CD14-positive monocyte (primary cell): ENCODE measurements around the gene KREMEN1. TPM values are rescaled to one million over a fixed set of nuclear protein-coding genes. Genes with fewer than 3 reads are reported as not detected.

Experiments used
- DNase-seq, 3 donors: peaks; one replicate each; pipeline ENCODE4 v3.0.0-alpha.2; 2011 to 2022
- H2AFZ ChIP-seq: 2 replicates; pipeline ENCODE4 v1.6.0; 2012; ENCODE audit warnings: mild to moderate bottlenecking, low read depth, low read length, inconsistent platforms; ENCODE audit not compliant: insufficient read depth, poor library complexity, severe bottlenecking
- H3K27ac ChIP-seq, 2 donors: 1 replicate in 1 of 2; 2 replicates in 1 of 2; pipeline ENCODE4 v1.5.1; 2012 to 2013; ENCODE audit warnings: low read length in 2 of 2, control low read depth in 1 of 2, inconsistent platforms in 1 of 2, low read depth in 1 of 2, mild to moderate bottlenecking in 1 of 2
- H3K27me3 ChIP-seq, 2 donors: one replicate each; pipeline versions ENCODE4 v1.6.0 to v1.6.1; 2011 to 2013; ENCODE audit warnings: low read length in 2 of 2; ENCODE audit not compliant: control insufficient read depth in 2 of 2, insufficient read depth in 2 of 2
- H3K36me3 ChIP-seq, 2 donors: replicated peaks in 1 of 2; 1 replicate in 1 of 2; 2 replicates in 1 of 2; pipeline versions ENCODE4 v1.5.1 to v1.6.1; 2012 to 2013; ENCODE audit warnings: low read length in 2 of 2, control low read depth in 1 of 2, inconsistent platforms in 1 of 2, mild to moderate bottlenecking in 1 of 2; ENCODE audit not compliant: insufficient read depth in 2 of 2, control insufficient read depth in 1 of 2
- H3K4me1 ChIP-seq, 2 donors: 1 replicate in 1 of 2; 2 replicates in 1 of 2; pipeline versions ENCODE4 v1.5.1 to v1.6.1; 2012 to 2013; ENCODE audit warnings: low read length in 2 of 2, control low read depth in 1 of 2, inconsistent platforms in 1 of 2, mild to moderate bottlenecking in 1 of 2, moderate library complexity in 1 of 2; ENCODE audit not compliant: insufficient read depth in 2 of 2, control insufficient read depth in 1 of 2
- H3K4me2 ChIP-seq: replicated peaks from 2 replicates; pipeline ENCODE3; 2012; ENCODE audit warnings: low read length, moderate library complexity, mild to moderate bottlenecking; ENCODE audit not compliant: poor library complexity, severe bottlenecking; ENCODE audit errors: extremely low read depth
- H3K4me3 ChIP-seq, 3 experiments: fragments of 200-600 bp in 1 of 3; sonication (generic) in 1 of 3; replicated peaks in 1 of 3; 1 replicate in 2 of 3; 2 replicates in 1 of 3; pipeline ENCODE4 v1.5.1; 2011 to 2013; ENCODE audit warnings: low read length in 3 of 3, mild to moderate bottlenecking in 3 of 3, control low read depth in 2 of 3, low read depth in 2 of 3, inconsistent platforms in 1 of 3, moderate library complexity in 1 of 3
- H3K79me2 ChIP-seq: 2 replicates; pipeline ENCODE4 v1.6.0; 2012; ENCODE audit warnings: mild to moderate bottlenecking, control low read depth, inconsistent platforms, low read length, moderate library complexity; ENCODE audit not compliant: insufficient read depth
- H3K9ac ChIP-seq: 2 replicates; pipeline ENCODE4 v1.6.0; 2017; ENCODE audit warnings: low read length, mild to moderate bottlenecking; ENCODE audit not compliant: insufficient read depth, poor library complexity, severe bottlenecking
- H3K9me3 ChIP-seq, 2 donors: replicated peaks in 1 of 2; 1 replicate in 1 of 2; 2 replicates in 1 of 2; pipeline versions ENCODE4 v1.5.1 to v1.6.1; 2012 to 2013; ENCODE audit warnings: low read length in 2 of 2, control low read depth in 1 of 2; ENCODE audit not compliant: control insufficient read depth in 1 of 2, insufficient read depth in 1 of 2
- H4K20me1 ChIP-seq: 2 replicates; pipeline ENCODE4 v1.6.0; 2012; ENCODE audit warnings: mild to moderate bottlenecking, low read length, control low read depth, moderate library complexity; ENCODE audit not compliant: insufficient read depth
- H3K27ac Mint-ChIP-seq, 7 donors: one replicate each; pipeline ENCODE4 v1.8.0; 2020; ENCODE audit warnings: mild to moderate bottlenecking in 7 of 7, mixed read lengths in 7 of 7, moderate library complexity in 6 of 7, inconsistent platforms in 2 of 7
- H3K27me3 Mint-ChIP-seq, 3 donors: one replicate each; pipeline ENCODE4 v1.8.0; 2021 to 2022; ENCODE audit warnings: low read depth in 3 of 3, mild to moderate bottlenecking in 3 of 3, mixed read lengths in 3 of 3, moderate library complexity in 3 of 3, inconsistent platforms in 1 of 3
- H3K36me3 Mint-ChIP-seq, 2 donors: one replicate each; pipeline ENCODE4 v1.8.0; 2020; ENCODE audit warnings: mixed read lengths in 2 of 2, inconsistent platforms in 1 of 2, mild to moderate bottlenecking in 1 of 2
- H3K4me1 Mint-ChIP-seq: one replicate; pipeline ENCODE4 v1.8.0; 2020; ENCODE audit warnings: mild to moderate bottlenecking, mixed read lengths
- H3K4me3 Mint-ChIP-seq, 2 donors: one replicate each; pipeline ENCODE4 v1.8.0; 2020; ENCODE audit warnings: mild to moderate bottlenecking in 2 of 2, mixed read lengths in 2 of 2, moderate library complexity in 1 of 2
- H3K9me3 Mint-ChIP-seq, 7 donors: one replicate each; pipeline ENCODE4 v1.8.0; 2020 to 2022; ENCODE audit warnings: mixed read lengths in 7 of 7, mild to moderate bottlenecking in 6 of 7, moderate library complexity in 6 of 7, inconsistent platforms in 2 of 7
- WGBS: methylation state at CpG from one replicate; pipeline ENCODE4 v1.1.5; 2013; ENCODE audit warnings: missing lambda C conversion rate; ENCODE audit not compliant: insufficient coverage; 5-methylcytosine and 5-hydroxymethylcytosine counted together
- intact Hi-C, 2 donors: fragments of 100-400 bp; cut with micrococcal nuclease; formaldehyde crosslinking; loops; one replicate each; pipeline versions ENCODE4 v1.15.0 to v1.15.1; 2023
- polyA plus RNA-seq, 3 donors: library from polyadenylated mRNA; depleted of rRNA in 1 of 3; unstranded in 2 of 3; stranded (reverse) in 1 of 3; fragments of 300-500 nt in 2 of 3; fragments of >200 nt in 1 of 3; fragmentation: Illumina TruSeq in 2 of 3; gene quantifications; 1 replicate in 2 of 3; 2 replicates in 1 of 3; pipeline ENCODE4 v1.2.3, GENCODE V29; 2012 to 2021
- TF ChIP-seq, protein P1 (sequence below): fragments of 200-600 bp; IDR thresholded peaks from one replicate; pipeline ENCODE4 v1.8.0; 2022; ENCODE audit warnings: antibody characterized with exemption, mild to moderate bottlenecking

The KREMEN1 gene
- polyA plus RNA-seq, 3 donors, result 0.47 to 1.6 (median 0.69) TPM

- peaks cover 68 to 86% (median 79%) of the 10 kb centered on the region in 3 donors for H3K27me3 Mint-ChIP-seq
- Histone ChIP-seq H3K9me3 (peaks cover 0 to 13% of the 10 kb centered on the region in 2 donors), H3K27me3 (peaks cover 63 to 82% of the 10 kb centered on the region in 2 donors), H3K9ac (no peak overlapping the region), H3K4me2 (peak overlapping the region; percentile 76), H3K4me3 (peak overlapping the region in 1 of 3 experiments; percentile 78), H3K27ac (no peak overlapping the region), H3K36me3 (no peaks in the 10 kb centered on the region), H3K79me2 (no peaks in the 10 kb centered on the region), H3K4me1 (peaks cover 28 to 32% of the 10 kb centered on the region in 2 donors), H2AFZ (peak overlapping the region; percentile 65), H4K20me1 (no peaks in the 10 kb centered on the region)
- WGBS, result 2% methylated on average over 53 of the region's 60 CpGs
- intact Hi-C loops, result loop anchor here in 1 of 2 donors (10.0 kb wide), 1 partner anchor 187 kb away; the partner anchor contains the start of gene ZNRF3
- peak in 1 of 3 donors; percentile 10 for DNase-seq
- H3K4me3 Mint-ChIP-seq, result peak overlapping the region in 1 of 2 donors; percentile 87
- peaks cover 27% of the 10 kb centered on the region for H3K4me1 Mint-ChIP-seq
- TF ChIP-seq, protein P1, sequence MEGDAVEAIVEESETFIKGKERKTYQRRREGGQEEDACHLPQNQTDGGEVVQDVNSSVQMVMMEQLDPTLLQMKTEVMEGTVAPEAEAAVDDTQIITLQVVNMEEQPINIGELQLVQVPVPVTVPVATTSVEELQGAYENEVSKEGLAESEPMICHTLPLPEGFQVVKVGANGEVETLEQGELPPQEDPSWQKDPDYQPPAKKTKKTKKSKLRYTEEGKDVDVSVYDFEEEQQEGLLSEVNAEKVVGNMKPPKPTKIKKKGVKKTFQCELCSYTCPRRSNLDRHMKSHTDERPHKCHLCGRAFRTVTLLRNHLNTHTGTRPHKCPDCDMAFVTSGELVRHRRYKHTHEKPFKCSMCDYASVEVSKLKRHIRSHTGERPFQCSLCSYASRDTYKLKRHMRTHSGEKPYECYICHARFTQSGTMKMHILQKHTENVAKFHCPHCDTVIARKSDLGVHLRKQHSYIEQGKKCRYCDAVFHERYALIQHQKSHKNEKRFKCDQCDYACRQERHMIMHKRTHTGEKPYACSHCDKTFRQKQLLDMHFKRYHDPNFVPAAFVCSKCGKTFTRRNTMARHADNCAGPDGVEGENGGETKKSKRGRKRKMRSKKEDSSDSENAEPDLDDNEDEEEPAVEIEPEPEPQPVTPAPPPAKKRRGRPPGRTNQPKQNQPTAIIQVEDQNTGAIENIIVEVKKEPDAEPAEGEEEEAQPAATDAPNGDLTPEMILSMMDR, result no peak
- peaks cover 3 to 8% of the 10 kb centered on the region in 2 donors for H3K36me3 Mint-ChIP-seq
- H3K27ac Mint-ChIP-seq, result no peak overlapping the region
- peaks cover 0 to 21% (median 11%) of the 10 kb centered on the region in 7 donors for H3K9me3 Mint-ChIP-seq
These were observed 1.4 kb upstream of the KREMEN1 start for GRCh38 chr22:29071261-29072045.

DNA sequence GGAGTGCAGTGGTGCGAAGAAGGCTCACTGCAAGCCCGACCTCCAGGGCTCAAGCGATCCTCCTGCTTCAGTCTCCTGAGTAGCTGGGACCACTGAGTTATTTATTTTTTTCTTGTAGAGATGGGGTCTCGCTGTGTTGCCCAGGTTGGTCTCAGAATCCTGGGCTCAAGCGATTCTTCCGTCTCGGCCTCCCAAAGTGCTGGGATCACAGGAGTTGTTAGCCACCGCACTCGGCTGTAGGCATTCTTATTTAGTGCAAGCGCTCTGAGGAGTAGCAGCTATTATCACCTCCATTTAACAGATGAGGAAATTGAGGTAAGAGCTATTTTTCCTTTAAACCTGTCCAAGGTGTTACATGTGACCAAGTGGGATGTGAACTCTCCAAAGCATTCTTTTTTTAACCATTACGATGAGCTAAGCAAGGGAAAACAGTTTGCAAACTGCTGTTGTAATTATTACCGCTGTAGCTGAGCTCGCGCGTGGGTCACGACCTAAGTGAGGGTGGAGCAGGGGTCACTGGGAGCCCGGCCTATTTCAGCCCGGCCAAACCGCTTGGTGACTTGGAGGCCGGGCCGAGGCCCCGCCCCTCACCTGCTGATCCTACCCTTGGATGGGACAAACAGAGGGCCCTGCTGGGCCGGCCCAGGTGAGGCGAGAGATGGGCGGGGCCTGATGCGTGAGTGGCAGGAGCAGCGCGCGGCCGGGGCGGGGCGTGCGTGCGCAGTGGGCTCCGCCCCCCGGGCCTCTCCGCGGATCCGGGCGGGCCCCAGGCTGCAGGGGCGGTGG lies 449 bp upstream of the KREMEN1 start:
- peak; percentile 47 to 60 (median 52) for DNase-seq
- H3K4me3 Mint-ChIP-seq, result peak overlapping the region; percentile 76 to 87
- H3K4me2 ChIP-seq, result peak overlapping the region; percentile 76
- H3K4me1 ChIP-seq, result peaks cover 28 to 32% of the 10 kb centered on the region in 2 donors
- WGBS, result 17% methylated on average over 37 of the region's 41 CpGs
- no peaks in the 10 kb centered on the region for H3K36me3 ChIP-seq
- peak overlapping the region; percentile 65 for H2AFZ ChIP-seq
- intact Hi-C loops, result loop anchor here in 1 of 2 donors (10.0 kb wide), 1 partner anchor 188 kb away; the partner anchor contains the start of gene ZNRF3
- H3K79me2 ChIP-seq, result no peaks in the 10 kb centered on the region
- H3K27me3 Mint-ChIP-seq, result peaks cover 64 to 81% (median 74%) of the 10 kb centered on the region in 3 donors
- no peak overlapping the region for H3K9ac ChIP-seq
- H3K4me3 ChIP-seq, result peak overlapping the region; percentile 38 to 78 (median 47)
- H3K27ac Mint-ChIP-seq, result peak overlapping the region in 1 of 7 donors; percentile 54
- peaks cover 27% of the 10 kb centered on the region for H3K4me1 Mint-ChIP-seq
- H3K9me3 ChIP-seq, result peaks cover 0 to 13% of the 10 kb centered on the region in 2 donors
- no peaks in the 10 kb centered on the region for H4K20me1 ChIP-seq
- no peak overlapping the region for H3K27ac ChIP-seq
- TF ChIP-seq, protein P1, result no peak
- H3K9me3 Mint-ChIP-seq, result peaks cover 0 to 21% (median 11%) of the 10 kb centered on the region in 7 donors
- peaks cover 3 to 8% of the 10 kb centered on the region in 2 donors for H3K36me3 Mint-ChIP-seq
- H3K27me3 ChIP-seq, result peaks cover 63 to 77% of the 10 kb centered on the region in 2 donors
